Activated CD4-positive, alpha-beta T cell treated with anti-CD3 and anti-CD28 coated beads, Interleukin-2, amount 10 ng/mL, durations not matched to agents 7 days and 5 days (primary cell): Measurements from ENCODE around the gene FBRS. TPM values are rescaled to one million over a fixed set of nuclear protein-coding genes. Genes with fewer than 3 reads are reported as not detected.
"Not testable (repeated sequence)": the region's sequence is repeated elsewhere in the genome, so short reads cannot be mapped to it uniquely, and the experiment has no call there.

Experiments
- CTCF ChIA-PET: fragments of 350-600 bp; sonication (Branson Sonifier 250); formaldehyde crosslinking; loops from one replicate; lab custom pipeline; 2021; ENCODE audit warnings: antibody characterized with exemption; lab: Charles Lee
- POLR2A ChIA-PET: fragments of 350-600 bp; sonication (Branson Sonifier 250); formaldehyde crosslinking; loops from one replicate; lab custom pipeline; 2021; ENCODE audit warnings: antibody characterized with exemption; lab: Charles Lee
- DNase-seq: peaks from one replicate; pipeline ENCODE4 v3.0.0-alpha.2; 2020
- H3K27ac Mint-ChIP-seq: one replicate; pipeline ENCODE4 v1.8.0; 2021; ENCODE audit warnings: mild to moderate bottlenecking, moderate library complexity, mixed read lengths
- H3K27me3 Mint-ChIP-seq: one replicate; pipeline ENCODE4 v1.8.0; 2021; ENCODE audit warnings: mixed read lengths
- H3K36me3 Mint-ChIP-seq: one replicate; pipeline ENCODE4 v1.8.0; 2021; ENCODE audit warnings: low read depth, mixed read lengths
- H3K4me1 Mint-ChIP-seq: one replicate; pipeline ENCODE4 v1.8.0; 2021; ENCODE audit warnings: mixed read lengths
- H3K4me3 Mint-ChIP-seq: one replicate; pipeline ENCODE4 v1.8.0; 2021; ENCODE audit warnings: mild to moderate bottlenecking, moderate library complexity, mixed read lengths
- H3K9me3 Mint-ChIP-seq: one replicate; pipeline ENCODE4 v1.8.0; 2021; ENCODE audit warnings: mixed read lengths
- total RNA-seq, 2 experiments: library from RNA; stranded (reverse); gene quantifications; one replicate each; pipeline ENCODE4 v1.2.3, GENCODE V29; 2021

Gene FBRS
- total RNA-seq, 2 experiments from 2014 or later, result 88.9 to 109 TPM

- H3K27me3 Mint-ChIP-seq, H3K27ac Mint-ChIP-seq, H3K9me3 Mint-ChIP-seq, DNase-seq, H3K4me3 Mint-ChIP-seq: not testable (repeated sequence)
- peaks cover 20% of the 10 kb centered on the region for H3K36me3 Mint-ChIP-seq
- peaks cover 50% of the 10 kb centered on the region for H3K4me1 Mint-ChIP-seq
- CTCF ChIA-PET, result interaction anchor here (0.6 to 1.9 kb wide), 6 partner anchors 8 to 743 kb away, joined by 3 to 10 read pairs (median 4); partner anchors contain the start of gene FBRS
- POLR2A ChIA-PET, result interaction anchor here (0.5 to 0.6 kb wide), 2 partner anchors 62 to 204 kb away, joined by 3 to 4 read pairs; no protein-coding TSS in a partner anchor
Observed at GRCh38 chr16:30696646-30697045, 38.4 kb downstream of the FBRS start.

GRCh38 chr16:30697264-30698138, 39.3 kb downstream of the FBRS start:
- Mint-ChIP-seq H3K4me3 (peak overlapping the region; percentile 93), H3K9me3 (no peaks in the 10 kb centered on the region), H3K36me3 (peaks cover 21% of the 10 kb centered on the region), H3K27ac (peak overlapping the region; percentile 99), H3K27me3 (no peaks in the 10 kb centered on the region), H3K4me1 (peaks cover 48% of the 10 kb centered on the region)
- no peak for DNase-seq
- ChIA-PET CTCF (interaction anchor here (0.9 to 1.9 kb wide), 6 partner anchors 9 to 57 kb away, joined by 3 to 10 read pairs (median 4); partner anchors contain the start of gene FBRS), POLR2A (interaction anchor here (0.5 to 0.6 kb wide), 2 partner anchors 63 to 205 kb away, joined by 3 to 4 read pairs; no protein-coding TSS in a partner anchor)

GRCh38 chr16:30698139-30698815, 40.0 kb downstream of the FBRS start:
- H3K9me3 Mint-ChIP-seq, result no peaks in the 10 kb centered on the region

GRCh38 chr16:30698816-30699614, 40.8 kb downstream of the FBRS start, which contains the start of gene SRCAP:
Gene SRCAP (plus strand): TSS chr16:30699171. CDS start chr16:30700825, 1,654 bp downstream.
- no peaks in the 10 kb centered on the region for H3K27me3 Mint-ChIP-seq
- DNase-seq, result peak; percentile 88
- no peaks in the 10 kb centered on the region for H3K9me3 Mint-ChIP-seq
- ChIA-PET CTCF (no interaction called here), POLR2A (interaction anchor here (0.6 kb wide), 1 partner anchor 105 kb away, joined by 3 read pairs; no protein-coding TSS in a partner anchor)
- peak within 1 kb of the TSS; percentile 99 for H3K27ac Mint-ChIP-seq
- H3K4me1 Mint-ChIP-seq, result peaks cover 41% of the 10 kb centered on the region
- peak within 1 kb of the TSS; percentile 93 for H3K4me3 Mint-ChIP-seq
- H3K36me3 Mint-ChIP-seq, result peaks cover 29% of the 10 kb centered on the region

More at GRCh38 chr16:30698139-30698815, 40.0 kb downstream of the FBRS start:
- Mint-ChIP-seq H3K27me3 (no peaks in the 10 kb centered on the region), H3K4me1 (peaks cover 48% of the 10 kb centered on the region), H3K27ac (peak overlapping the region; percentile 99), H3K36me3 (peaks cover 25% of the 10 kb centered on the region), H3K4me3 (peak overlapping the region; percentile 93)
- ChIA-PET CTCF (interaction anchor here (0.9 to 1.9 kb wide), 3 partner anchors 10 to 39 kb away, joined by 3 to 10 read pairs (median 8); partner anchors contain the start of gene FBRS), POLR2A (no interaction called here)
- DNase-seq, result peak; percentile 100

GRCh38 chr16:30699615-30700099, 41.4 kb downstream of the FBRS start:
- ChIA-PET CTCF (no interaction called here), POLR2A (interaction anchor here (0.6 kb wide), 1 partner anchor 106 kb away, joined by 3 read pairs; no protein-coding TSS in a partner anchor)
- H3K27ac Mint-ChIP-seq, result peak overlapping the region; percentile 92
- H3K9me3 Mint-ChIP-seq, result no peaks in the 10 kb centered on the region
- peaks cover 38% of the 10 kb centered on the region for H3K4me1 Mint-ChIP-seq
- peaks cover 34% of the 10 kb centered on the region for H3K36me3 Mint-ChIP-seq
- peak overlapping the region; percentile 93 for H3K4me3 Mint-ChIP-seq
- DNase-seq, result no peak
- no peaks in the 10 kb centered on the region for H3K27me3 Mint-ChIP-seq

GRCh38 chr16:30700491-30700890, 42.3 kb downstream of the FBRS start:
- DNase-seq, result no peak
- peaks cover 37% of the 10 kb centered on the region for H3K36me3 Mint-ChIP-seq
- H3K27ac Mint-ChIP-seq, result no peak overlapping the region
- peak overlapping the region; percentile 93 for H3K4me3 Mint-ChIP-seq
- H3K9me3 Mint-ChIP-seq, result no peaks in the 10 kb centered on the region
- no peaks in the 10 kb centered on the region for H3K27me3 Mint-ChIP-seq
- POLR2A ChIA-PET, result no interaction called here
- H3K4me1 Mint-ChIP-seq, result peaks cover 29% of the 10 kb centered on the region
- CTCF ChIA-PET, result interaction anchor here (1.1 kb wide), 1 partner anchor 291 kb away, joined by 3 read pairs; no protein-coding TSS in a partner anchor

- Mint-ChIP-seq H3K36me3 (peaks cover 42% of the 10 kb centered on the region), H3K9me3 (no peaks in the 10 kb centered on the region), H3K27ac (peak overlapping the region; percentile 41), H3K27me3 (no peaks in the 10 kb centered on the region), H3K4me1 (peaks cover 28% of the 10 kb centered on the region), H3K4me3 (peak overlapping the region; percentile 36)
- DNase-seq, result no peak
- CTCF ChIA-PET, result interaction anchor here (1.1 kb wide), 1 partner anchor 292 kb away, joined by 3 read pairs; no protein-coding TSS in a partner anchor
- POLR2A ChIA-PET, result no interaction called here
Observed at GRCh38 chr16:30700971-30701370, 42.7 kb downstream of the FBRS start.

- CTCF ChIA-PET, result interaction anchor here (0.6 kb wide), 1 partner anchor 247 kb away, joined by 3 read pairs; no protein-coding TSS in a partner anchor
- H3K27me3 Mint-ChIP-seq, H3K9me3 Mint-ChIP-seq, H3K4me3 Mint-ChIP-seq, H3K27ac Mint-ChIP-seq, DNase-seq, POLR2A ChIA-PET: not testable (repeated sequence)
- Mint-ChIP-seq H3K4me1 (peaks cover 18% of the 10 kb centered on the region), H3K36me3 (peaks cover 59% of the 10 kb centered on the region)
Observed at GRCh38 chr16:30703071-30703470, 44.8 kb downstream of the FBRS start.

- DNase-seq, result no peak
- Mint-ChIP-seq H3K4me3 (no peak overlapping the region), H3K4me1 (peaks cover 18% of the 10 kb centered on the region), H3K27ac (no peak overlapping the region), H3K27me3 (no peaks in the 10 kb centered on the region), H3K9me3 (no peaks in the 10 kb centered on the region), H3K36me3 (peaks cover 59% of the 10 kb centered on the region)
- ChIA-PET POLR2A (no interaction called here), CTCF (interaction anchor here (0.6 kb wide), 1 partner anchor 32 kb away, joined by 3 read pairs; no protein-coding TSS in a partner anchor)
Observed at GRCh38 chr16:30703971-30704370, 45.7 kb downstream of the FBRS start.

- ChIA-PET POLR2A (no interaction called here), CTCF (interaction anchor here (0.5 to 1.2 kb wide), 3 partner anchors 12 to 42 kb away, joined by 3 to 5 read pairs (median 3); partner anchors contain the start of gene PHKG2)
- no peak for DNase-seq
- Mint-ChIP-seq H3K9me3 (no peaks in the 10 kb centered on the region), H3K4me1 (peaks cover 6% of the 10 kb centered on the region), H3K36me3 (peaks cover 64% of the 10 kb centered on the region), H3K4me3 (no peak overlapping the region), H3K27me3 (no peaks in the 10 kb centered on the region), H3K27ac (no peak overlapping the region)
Observed at GRCh38 chr16:30706046-30706445, 47.8 kb downstream of the FBRS start.

GRCh38 chr16:30710971-30711370, 52.7 kb downstream of the FBRS start:
- no peak for DNase-seq
- ChIA-PET CTCF (interaction anchor here (2.0 to 2.1 kb wide), 2 partner anchors 37 to 52 kb away, joined by 6 read pairs; partner anchors contain the start of genes FBRS and PHKG2), POLR2A (no interaction called here)
- Mint-ChIP-seq H3K4me3 (no peak overlapping the region), H3K27me3 (no peaks in the 10 kb centered on the region), H3K27ac (no peak overlapping the region), H3K36me3 (peaks cover 75% of the 10 kb centered on the region), H3K9me3 (no peaks in the 10 kb centered on the region), H3K4me1 (peaks cover 31% of the 10 kb centered on the region)
